MCF 10A (cell line): ENCODE data around the gene LY6G6C. TPM values are rescaled to one million over a fixed set of nuclear protein-coding genes. Genes with fewer than 3 reads are reported as not detected.

Experiments used
- BruUV-seq: library from RNA; stranded (reverse); fragments of 400-500 nt; replicated peaks from 2 replicates; lab custom pipeline; 2021; lab: Mats Ljungman, UMichigan
- CTCF ChIA-PET: fragments of 300-600 bp; sonication (Branson Sonifier 250); formaldehyde crosslinking; extraction: SDS; loops from one replicate; lab custom pipeline; 2021; ENCODE audit warnings: antibody characterized with exemption, inconsistent platforms; lab: Yijun Ruan, JAX
- POLR2A ChIA-PET: fragments of 300-600, 350-650 bp; sonication (Branson Sonifier 250); formaldehyde crosslinking; extraction: SDS; loops from one replicate; lab custom pipeline; 2020; ENCODE audit warnings: antibody characterized with exemption, inconsistent platforms; lab: Yijun Ruan, JAX
- DNase-seq: peaks from one replicate; pipeline ENCODE4 v3.0.0-alpha.2; 2018; ENCODE audit not compliant: unreplicated experiment
- H3K27ac Mint-ChIP-seq: one replicate; pipeline ENCODE4 v1.8.0; 2022; ENCODE audit warnings: mild to moderate bottlenecking, low read depth, mixed read lengths; ENCODE audit not compliant: unreplicated experiment
- H3K27me3 Mint-ChIP-seq: one replicate; pipeline ENCODE4 v1.8.0; 2022; ENCODE audit warnings: mixed read lengths; ENCODE audit not compliant: insufficient read depth, unreplicated experiment
- H3K36me3 Mint-ChIP-seq: one replicate; pipeline ENCODE4 v1.8.0; 2022; ENCODE audit warnings: mild to moderate bottlenecking, moderate library complexity, mixed read lengths; ENCODE audit not compliant: insufficient read depth, unreplicated experiment
- H3K4me1 Mint-ChIP-seq: one replicate; pipeline ENCODE4 v1.8.0; 2022; ENCODE audit warnings: mixed read lengths; ENCODE audit not compliant: insufficient read depth, unreplicated experiment
- H3K4me3 Mint-ChIP-seq: one replicate; pipeline ENCODE4 v1.8.0; 2022; ENCODE audit warnings: mild to moderate bottlenecking, moderate library complexity, mixed read lengths; ENCODE audit not compliant: unreplicated experiment
- H3K9me3 Mint-ChIP-seq: one replicate; pipeline ENCODE4 v1.8.0; 2022; ENCODE audit warnings: mixed read lengths; ENCODE audit not compliant: unreplicated experiment
- CTCF ChIP-seq: fragments of 200-600 bp; IDR thresholded peaks from one replicate; pipeline ENCODE4 v1.8.0; 2022; ENCODE audit warnings: antibody characterized with exemption, mild to moderate bottlenecking; ENCODE audit not compliant: unreplicated experiment
- intact Hi-C: fragments of 100-400 bp; cut with micrococcal nuclease; formaldehyde crosslinking; loops from 2 replicates; pipeline ENCODE4 v1.14.1; 2022
- total RNA-seq: library from RNA; stranded (reverse); gene quantifications from 2 replicates; pipeline ENCODE4 v1.2.3, GENCODE V29; 2022

Gene LY6G6C
- total RNA-seq, 1 experiment from 2014 or later = not detected

GRCh38 chr6:31729979-31730630 is 8.6 kb upstream of the LY6G6C start:
- peaks cover 7% of the 10 kb centered on the region for H3K4me1 Mint-ChIP-seq
- TF ChIP-seq CTCF = no peak
- intact Hi-C loops = loop anchor here (1.0 to 2.0 kb wide), 5 partner anchors 27 to 101 kb away; partner anchors contain the start of genes ABHD16A, LY6G5C and VARS1
- H3K27ac Mint-ChIP-seq = peak overlapping the region; percentile 86
- H3K9me3 Mint-ChIP-seq = no peaks in the 10 kb centered on the region
- DNase-seq = peak; percentile 61
- peak overlapping the region; percentile 92 for H3K4me3 Mint-ChIP-seq
- ChIA-PET POLR2A (interaction anchor here (0.5 to 11.8 kb wide), 22 partner anchors 10 to 1559 kb away, joined by 3 to 95 read pairs (median 6); partner anchors contain the start of genes ABHD16A, BAG6, DDX39B and GPANK1), CTCF (interaction anchor here (0.6 to 2.6 kb wide), 20 partner anchors 8 to 389 kb away, joined by 3 to 19 read pairs (median 3); partner anchors contain the start of genes LSM2, MSH5 and VARS1)
- H3K36me3 Mint-ChIP-seq = peaks cover 43% of the 10 kb centered on the region
- no peaks in the 10 kb centered on the region for H3K27me3 Mint-ChIP-seq
- BruUV-seq = no TSS peak

GRCh38 chr6:31729515-31729978 is 8.0 kb upstream of the LY6G6C start:
- no peak for TF ChIP-seq CTCF
- H3K9me3 Mint-ChIP-seq = no peaks in the 10 kb centered on the region
- no TSS peak for BruUV-seq
- H3K4me1 Mint-ChIP-seq = peaks cover 7% of the 10 kb centered on the region
- peaks cover 43% of the 10 kb centered on the region for H3K36me3 Mint-ChIP-seq
- ChIA-PET CTCF (interaction anchor here (0.6 to 2.6 kb wide), 18 partner anchors 9 to 389 kb away, joined by 3 to 19 read pairs (median 4); partner anchors contain the start of genes MSH5 and VARS1), POLR2A (interaction anchor here (0.6 to 11.8 kb wide), 21 partner anchors 11 to 1560 kb away, joined by 3 to 95 read pairs (median 6); partner anchors contain the start of genes ABHD16A, BAG6, DDX39B and GPANK1)
- no peaks in the 10 kb centered on the region for H3K27me3 Mint-ChIP-seq
- peak overlapping the region; percentile 92 for H3K4me3 Mint-ChIP-seq
- peak overlapping the region; percentile 86 for H3K27ac Mint-ChIP-seq
- DNase-seq = peak; percentile 88
- intact Hi-C loops = loop anchor here (1.0 to 2.0 kb wide), 5 partner anchors 26 to 101 kb away; partner anchors contain the start of genes ABHD16A, LY6G5C and VARS1

GRCh38 chr6:31728767-31729514 is 7.4 kb upstream of the LY6G6C start, which contains the start of gene DDAH2:
TSS of gene DDAH2 (minus strand) at chr6:31729299. CDS start at chr6:31729161, 138 bp downstream.
- H3K36me3 Mint-ChIP-seq = peaks cover 37% of the 10 kb centered on the region
- TF ChIP-seq CTCF = peak; percentile 42

More at GRCh38 chr6:31728767-31729514, 7.4 kb upstream of the LY6G6C start, which contains the start of gene DDAH2:
- Mint-ChIP-seq H3K4me3 (peak within 1 kb of the TSS; percentile 92), H3K9me3 (no peaks in the 10 kb centered on the region), H3K27me3 (no peaks in the 10 kb centered on the region), H3K4me1 (peaks cover 7% of the 10 kb centered on the region), H3K27ac (peak within 1 kb of the TSS; percentile 86)
- POLR2A ChIA-PET = interaction anchor here (0.7 to 11.8 kb wide), 19 partner anchors 11 to 174 kb away, joined by 3 to 95 read pairs (median 7); partner anchors contain the start of genes ABHD16A, BAG6, GPANK1 and HSPA1A
- intact Hi-C loops = loop anchor here (1.0 to 2.0 kb wide), 5 partner anchors 26 to 102 kb away; partner anchors contain the start of genes ABHD16A, LY6G5C and VARS1
- DNase-seq = no peak
- BruUV-seq = no TSS peak
- CTCF ChIA-PET = interaction anchor here (0.6 to 2.3 kb wide), 18 partner anchors 9 to 987 kb away, joined by 3 to 7 read pairs (median 4); partner anchors contain the start of genes HSPA1B and VARS1
